HG03064 (cell line): ENCODE data around the gene USP25.

Experiments
- ATAC-seq: cut with Tn5 transposase; IDR thresholded peaks from one replicate; pipeline ENCODE4 v1.9.1; 2021; ENCODE audit warnings: low read depth; ENCODE audit not compliant: unreplicated experiment

Gene USP25

GRCh38 chr21:15804247-15805005 lies 74.6 kb downstream of the USP25 start:
- no peak for ATAC-seq

- ATAC-seq: no peak
Measured at GRCh38 chr21:15809065-15809464, 79.3 kb downstream of the USP25 start.

- ATAC-seq: no peak
Measured at GRCh38 chr21:15809818-15810217, 80.0 kb downstream of the USP25 start.

GRCh38 chr21:15815285-15815684 lies 85.5 kb downstream of the USP25 start:
- ATAC-seq: no peak

GRCh38 chr21:15820327-15820726 lies 90.5 kb downstream of the USP25 start:
- no peak for ATAC-seq

- ATAC-seq: no peak
Measured at GRCh38 chr21:15820852-15821379, 91.1 kb downstream of the USP25 start.

GRCh38 chr21:15823486-15824150 lies 93.8 kb downstream of the USP25 start:
- ATAC-seq: no peak

GRCh38 chr21:15825700-15826099 lies 95.9 kb downstream of the USP25 start:
- ATAC-seq: no peak

- ATAC-seq: no peak
Measured at GRCh38 chr21:15826147-15826780, 96.5 kb downstream of the USP25 start.

- ATAC-seq: no peak
Measured at GRCh38 chr21:15826908-15827601, 97.3 kb downstream of the USP25 start.

- no peak for ATAC-seq
Measured at GRCh38 chr21:15831497-15831896, 101.7 kb downstream of the USP25 start.

- no peak for ATAC-seq
Measured at GRCh38 chr21:15837645-15838044, 107.9 kb downstream of the USP25 start.

- no peak for ATAC-seq
Measured at GRCh38 chr21:15839026-15839425, 109.2 kb downstream of the USP25 start.

GRCh38 chr21:15839601-15840000 lies 109.8 kb downstream of the USP25 start:
- ATAC-seq: no peak

GRCh38 chr21:15840406-15840805 lies 110.6 kb downstream of the USP25 start:
- no peak for ATAC-seq

GRCh38 chr21:15841856-15842564 lies 112.2 kb downstream of the USP25 start:
- no peak for ATAC-seq

- no peak for ATAC-seq
Measured at GRCh38 chr21:15842565-15842880, 112.7 kb downstream of the USP25 start.

- ATAC-seq: no peak
Measured at GRCh38 chr21:15843766-15844165, 114.0 kb downstream of the USP25 start.

GRCh38 chr21:15848634-15849560 lies 119.1 kb downstream of the USP25 start:
- no peak for ATAC-seq
